Frontal cortex (tissue), 4 donors: Measurements from ENCODE around the gene GPR119. TPM values are rescaled to one million over a fixed set of nuclear protein-coding genes. Genes with fewer than 3 reads are reported as not detected.
"Not testable (repeated sequence)": the region's sequence is repeated elsewhere in the genome, so short reads cannot be mapped to it uniquely, and the experiment has no call there.

Experiments
- DNase-seq, 2 donors: peaks; one replicate each; pipeline ENCODE4 v3.0.0; 2012; ENCODE audit warnings: low spot score in 2 of 2
- FAIRE-seq: peaks from 2 replicates; lab custom pipeline; 2012; peaks lifted over from hg19 to GRCh38; lab: Jason Lieb, UNC
- total RNA-seq: library from RNA; depleted of rRNA; stranded (reverse); fragments of >200 nt; gene quantifications from one replicate; pipeline ENCODE4 v1.2.3, GENCODE V29; 2014
- donor health status: control.
- donor health status: control.
- donor health status: control.

GPR119 gene
- total RNA-seq: not detected

DNA sequence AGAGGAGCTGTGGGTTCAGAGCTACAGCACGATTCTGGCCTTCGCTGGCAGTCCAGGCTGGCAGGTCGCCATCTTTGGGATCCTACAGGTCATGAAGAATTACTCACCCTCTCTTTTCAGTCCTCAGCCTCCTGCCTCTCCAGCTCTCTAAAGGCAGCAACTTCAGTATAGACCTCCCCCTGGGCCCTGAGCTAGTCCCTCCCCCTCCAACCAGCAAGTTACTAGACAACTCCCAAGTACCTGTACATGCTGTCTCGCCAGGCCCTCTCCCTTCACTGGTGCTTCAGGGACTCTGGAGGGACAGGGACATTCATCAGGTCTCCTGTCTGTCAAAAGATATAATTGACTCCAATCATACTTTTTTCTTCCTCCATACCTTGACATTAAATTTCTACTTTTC, at the start of gene GPR119:
TSS of gene GPR119 (minus strand) at position 155 of the 400 bp plus-strand sequence. CDS start 227 bp downstream, outside the sequence.
- FAIRE-seq: no peak
- DNase-seq: no peak

DNA sequence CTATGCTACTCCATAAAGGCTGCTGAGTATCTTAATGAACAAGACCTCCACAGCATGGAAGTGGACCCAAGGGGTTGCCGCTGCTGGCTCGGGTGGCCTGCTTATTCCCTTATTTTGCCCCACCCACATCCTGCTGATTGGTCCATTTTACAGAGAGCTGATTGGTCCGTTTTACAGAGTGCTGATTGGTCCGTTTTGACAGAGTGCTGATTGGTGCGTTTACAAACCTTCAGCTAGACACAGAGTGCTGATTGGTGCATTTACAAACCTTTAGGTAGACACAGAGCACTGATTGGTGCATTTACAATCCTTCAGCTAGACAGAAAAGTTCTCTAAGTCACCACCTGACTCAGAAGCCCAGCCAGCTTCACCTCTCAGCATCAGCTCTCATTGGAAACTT, 43.8 kb upstream of the GPR119 start:
- FAIRE-seq: not testable (repeated sequence)

DNA sequence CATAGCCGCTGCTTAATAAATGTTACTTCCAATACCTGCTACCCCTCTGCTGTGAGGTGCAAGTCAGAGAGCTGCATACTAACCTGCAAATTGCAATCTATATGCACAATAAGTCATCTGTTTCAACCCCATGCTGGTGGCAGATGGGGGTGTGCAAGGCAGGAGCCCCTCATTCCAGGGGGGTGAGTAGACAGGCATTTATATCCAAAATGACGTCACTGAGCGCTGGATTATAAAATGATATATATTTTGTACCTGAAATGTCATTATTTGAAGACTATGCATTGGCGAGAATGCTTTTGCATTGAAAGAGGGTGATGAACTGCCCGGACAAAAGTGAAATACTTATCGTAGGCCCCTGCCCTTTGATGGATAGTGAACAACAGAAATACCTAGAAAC, 41.1 kb upstream of the GPR119 start:
- FAIRE-seq (no peak), DNase-seq (no peak)

More for the DNA sequence above, 43.8 kb upstream of the GPR119 start:
- not testable (repeated sequence) for DNase-seq

DNA sequence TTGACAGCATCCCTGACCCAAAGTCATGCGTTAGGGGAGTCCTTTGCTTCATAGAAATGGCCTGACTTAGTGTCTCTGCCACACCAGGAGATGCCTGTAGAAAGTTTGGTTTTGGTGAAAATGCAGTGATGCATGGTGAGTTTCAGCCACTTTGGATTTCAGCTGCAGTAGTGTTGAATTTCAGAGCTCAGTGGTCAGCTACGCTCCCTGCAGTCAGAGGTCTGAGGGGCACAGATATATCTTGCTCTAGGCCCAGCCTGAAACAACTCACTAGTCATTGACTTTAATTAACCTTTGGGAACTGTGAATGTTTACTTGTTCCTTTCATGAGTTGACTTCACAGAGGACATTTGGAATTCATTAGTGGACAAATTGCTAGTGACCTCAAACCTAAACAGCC, 33.8 kb upstream of the GPR119 start:
- DNase-seq (no peak), FAIRE-seq (no peak)

DNA sequence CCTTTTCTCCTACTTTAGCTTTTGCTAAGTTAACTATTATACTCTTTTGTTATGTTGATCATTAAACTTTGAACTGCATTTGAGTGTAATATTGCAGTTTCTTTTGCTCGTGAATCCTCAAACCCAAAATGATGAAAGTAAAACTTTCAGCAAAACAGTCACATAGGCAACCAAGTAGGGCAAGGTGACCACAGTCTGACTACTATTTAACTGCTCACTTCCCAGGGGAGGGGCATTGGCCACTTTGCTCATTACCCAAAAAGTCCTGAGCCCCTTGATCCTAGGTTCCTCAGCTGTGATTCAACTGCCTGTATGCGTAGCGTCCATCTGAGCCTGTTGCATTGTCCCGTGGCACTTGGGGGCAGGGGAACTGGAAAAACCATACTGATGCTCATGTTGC, 33.3 kb upstream of the GPR119 start:
- FAIRE-seq (no peak), DNase-seq (no peak)

DNA sequence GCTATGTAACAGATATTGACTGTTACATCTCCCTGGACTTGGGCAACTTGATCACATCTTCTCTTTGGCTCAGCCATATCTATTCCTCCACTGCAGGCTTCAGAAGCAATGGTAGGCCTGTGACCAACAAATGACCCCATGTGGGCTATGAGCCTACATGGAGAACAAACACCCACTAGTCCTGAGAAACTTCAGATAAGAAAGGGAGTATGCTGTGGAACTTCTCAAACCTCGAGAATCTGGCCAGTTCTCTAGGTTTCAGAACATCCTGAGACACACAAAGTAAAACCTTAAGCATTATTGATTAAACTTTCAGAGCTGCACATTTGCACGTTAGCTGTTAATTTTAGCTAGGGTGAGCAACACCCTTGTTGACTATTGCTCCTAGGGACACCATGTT, 32.6 kb upstream of the GPR119 start:
- FAIRE-seq (no peak), DNase-seq (no peak)

DNA sequence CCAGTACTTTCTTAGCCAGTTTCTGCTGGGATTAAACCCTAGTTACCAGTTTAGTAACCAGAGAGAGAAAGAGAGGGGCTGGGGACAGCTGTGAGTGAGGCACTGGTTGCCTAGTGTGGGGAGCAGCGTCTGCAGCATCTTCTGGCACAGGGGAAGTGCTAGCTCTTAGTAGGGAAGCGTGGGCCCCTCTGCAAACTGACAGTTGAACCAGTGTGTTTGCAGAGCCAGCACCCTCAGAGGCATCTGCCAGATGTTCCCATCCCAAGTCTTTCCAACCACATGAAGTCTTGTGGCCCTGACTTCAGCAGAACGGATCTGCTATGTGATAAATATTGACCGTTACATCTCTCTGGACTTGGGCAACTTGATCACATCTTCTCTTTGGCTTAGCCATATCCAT, 31.3 kb upstream of the GPR119 start:
- no peak for FAIRE-seq
- no peak for DNase-seq

DNA sequence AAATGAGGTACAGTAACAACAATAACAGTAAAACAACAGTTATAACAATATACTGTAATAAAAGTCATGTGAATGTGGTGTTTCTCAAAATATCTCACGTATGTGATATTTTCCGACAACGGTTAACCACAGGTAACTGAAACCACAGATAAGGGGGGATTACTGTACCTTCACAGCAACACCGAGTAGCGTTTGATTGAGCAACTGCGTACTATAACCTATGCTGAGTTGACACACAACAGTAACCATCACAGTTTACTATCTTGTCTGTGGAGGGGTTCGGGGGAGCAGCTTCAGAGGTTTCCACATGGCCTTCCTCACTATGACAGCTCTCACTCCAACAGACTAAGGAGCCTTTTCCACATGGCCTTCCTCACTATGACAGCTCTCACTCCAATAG, 29.7 kb upstream of the GPR119 start:
- DNase-seq: no peak
- FAIRE-seq: no peak

DNA sequence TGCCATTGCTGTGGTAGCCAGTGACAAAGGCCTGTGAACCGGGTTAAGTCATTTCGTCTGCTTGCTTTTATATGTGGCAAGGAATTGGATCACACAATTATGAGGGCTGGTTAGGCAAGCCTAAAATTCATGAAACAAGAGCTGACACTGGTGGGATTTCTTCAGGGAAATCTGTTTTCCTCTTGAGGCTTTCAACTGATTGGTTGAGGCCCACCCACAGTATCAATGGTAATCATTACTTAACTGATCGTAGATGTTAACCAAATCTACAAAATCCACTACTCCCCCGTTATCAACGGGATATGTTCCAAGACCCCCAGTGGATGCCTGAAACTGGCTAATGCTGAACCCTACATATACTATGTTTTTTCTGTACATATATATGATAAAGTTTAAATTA, 29.3 kb upstream of the GPR119 start:
- no peak for DNase-seq
- no peak for FAIRE-seq

DNA sequence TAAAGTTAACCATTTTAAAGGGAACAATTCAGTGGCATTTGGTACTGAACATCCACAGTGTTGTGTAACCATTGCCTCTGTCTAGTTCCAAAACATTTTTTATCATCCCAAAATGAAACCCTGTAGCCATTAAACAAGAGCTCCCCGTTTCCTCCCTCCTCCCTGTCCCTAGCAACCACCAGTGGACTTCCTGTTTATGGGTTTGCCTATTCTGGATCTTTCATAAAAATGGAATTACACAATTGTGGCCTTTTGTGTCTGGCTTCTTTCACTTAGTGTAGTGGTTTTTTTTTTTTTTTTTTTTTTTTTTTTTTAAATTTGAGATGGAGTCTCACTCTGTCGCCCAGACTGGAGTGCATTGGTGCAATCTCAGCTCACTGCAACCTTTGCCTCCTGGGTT, 27.9 kb upstream of the GPR119 start:
- DNase-seq (no peak), FAIRE-seq (no peak)

DNA sequence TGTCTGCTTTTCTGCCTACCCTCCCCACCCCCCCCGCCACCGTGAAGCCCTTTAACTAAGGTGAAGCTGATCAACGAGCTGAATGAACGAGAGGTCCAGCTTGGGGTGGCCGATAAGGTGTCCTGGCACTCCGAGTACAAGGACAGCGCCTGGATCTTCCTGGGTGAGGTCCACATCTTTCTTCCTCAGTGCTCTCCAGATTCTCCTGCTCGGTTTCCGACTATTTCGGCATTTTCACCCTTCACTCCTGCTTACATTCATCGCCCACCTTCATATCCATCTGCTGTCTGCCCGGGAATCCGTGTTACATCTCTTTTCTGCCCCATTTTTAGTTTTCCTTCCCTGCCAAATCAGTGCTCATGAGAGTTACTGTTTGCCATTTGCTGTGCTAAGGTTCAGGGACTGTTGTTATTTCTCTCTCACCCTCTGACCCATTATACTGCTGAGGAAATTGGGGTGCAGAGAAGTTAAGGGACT, 16.8 kb upstream of the GPR119 start:
- DNase-seq (no peak), FAIRE-seq (no peak)

DNA sequence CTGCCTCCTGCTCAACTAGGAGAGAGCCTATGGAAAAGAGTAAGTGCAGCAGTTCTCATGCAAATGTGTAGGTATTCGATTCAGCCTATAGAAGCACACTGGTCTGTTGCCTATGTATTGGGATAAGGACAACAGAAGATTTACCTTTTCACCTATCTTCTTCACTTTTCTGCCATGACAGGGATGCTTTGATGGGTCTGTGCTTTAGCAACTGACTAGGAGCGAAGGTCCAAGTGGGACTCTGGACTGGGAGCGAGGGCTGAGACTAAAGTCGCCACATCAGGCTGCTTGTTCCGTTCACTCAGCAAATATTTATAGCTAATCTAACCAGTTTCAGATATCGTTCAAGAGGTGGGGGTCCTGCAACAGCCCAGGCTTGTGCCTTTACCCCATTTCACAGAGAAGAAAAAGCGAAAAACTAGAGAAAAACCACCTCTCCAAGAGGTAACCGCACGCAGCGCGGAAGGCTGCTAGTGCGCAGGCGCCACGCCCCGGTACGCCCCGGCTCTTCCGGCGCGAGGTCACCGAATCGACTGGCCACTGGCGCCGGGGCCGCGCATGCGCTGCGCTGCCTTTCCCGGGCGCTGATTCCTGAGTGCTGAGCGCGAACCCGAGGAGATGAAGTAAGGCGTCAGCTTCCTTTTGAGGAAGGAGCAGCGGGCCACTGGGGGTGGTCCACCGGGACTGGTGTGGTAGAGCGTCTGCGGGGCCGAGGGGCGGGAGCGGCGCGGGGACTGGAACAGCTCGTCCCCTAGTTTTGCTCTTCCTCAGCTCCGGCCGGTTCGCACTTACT, 16.1 kb upstream of the GPR119 start, which contains the start of gene RBMX2:
TSS of gene RBMX2 (plus strand) at position 573 of the 793 bp plus-strand sequence. CDS start at position 619, 46 bp downstream.
- DNase-seq (peak; percentile 70 to 81), FAIRE-seq (no peak)

DNA sequence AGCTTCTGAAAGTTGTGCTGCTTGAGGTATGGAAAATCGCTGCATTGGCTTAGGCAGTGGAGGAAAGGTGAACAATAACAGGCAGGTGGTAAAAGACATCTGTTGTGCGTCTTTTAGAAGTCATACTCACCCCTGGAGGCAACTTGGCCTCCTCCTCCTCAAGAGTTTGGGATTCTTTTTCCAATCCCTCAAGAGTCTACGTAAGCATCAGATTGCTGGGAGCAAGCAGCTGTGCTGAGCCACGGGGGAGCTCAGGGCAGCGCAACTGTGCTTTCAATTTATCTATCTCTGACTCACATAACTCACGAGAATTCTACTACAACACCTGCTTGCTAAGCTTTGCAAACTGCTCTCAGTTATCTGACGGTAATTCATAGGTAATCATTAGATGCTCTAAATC, 9.9 kb upstream of the GPR119 start:
- no peak for FAIRE-seq
- no peak for DNase-seq

DNA sequence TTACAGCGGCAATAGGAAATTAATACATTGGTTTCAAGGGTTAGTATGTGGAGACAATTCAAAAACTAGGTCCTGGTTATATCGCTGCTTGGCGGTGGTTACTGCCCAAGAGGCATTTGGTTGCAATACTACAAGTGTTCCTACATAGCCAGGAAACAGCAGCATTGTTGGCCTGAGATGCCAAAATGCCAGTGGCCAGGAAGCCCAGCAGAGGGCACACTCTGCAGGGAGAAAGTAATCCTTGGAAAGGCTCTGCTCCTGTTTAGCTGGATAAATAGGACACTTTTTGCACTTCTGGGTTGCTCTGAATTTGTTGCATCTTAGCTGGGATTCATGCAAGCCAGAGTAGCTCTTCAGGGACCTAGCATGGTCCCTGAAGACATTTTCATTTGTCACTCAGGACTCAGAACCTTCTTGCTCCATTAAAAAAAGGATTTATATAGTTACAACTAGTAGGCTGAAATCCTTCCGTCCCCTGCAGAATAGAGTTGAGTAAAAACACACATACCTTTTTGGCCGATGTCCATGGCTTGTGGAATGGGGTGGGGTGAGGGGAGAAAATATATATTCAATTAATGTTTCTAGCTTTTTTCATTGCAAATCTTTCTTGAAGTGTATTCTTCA, 8.1 kb upstream of the GPR119 start:
- DNase-seq (peak; percentile 38 to 44), FAIRE-seq (no peak)

DNA sequence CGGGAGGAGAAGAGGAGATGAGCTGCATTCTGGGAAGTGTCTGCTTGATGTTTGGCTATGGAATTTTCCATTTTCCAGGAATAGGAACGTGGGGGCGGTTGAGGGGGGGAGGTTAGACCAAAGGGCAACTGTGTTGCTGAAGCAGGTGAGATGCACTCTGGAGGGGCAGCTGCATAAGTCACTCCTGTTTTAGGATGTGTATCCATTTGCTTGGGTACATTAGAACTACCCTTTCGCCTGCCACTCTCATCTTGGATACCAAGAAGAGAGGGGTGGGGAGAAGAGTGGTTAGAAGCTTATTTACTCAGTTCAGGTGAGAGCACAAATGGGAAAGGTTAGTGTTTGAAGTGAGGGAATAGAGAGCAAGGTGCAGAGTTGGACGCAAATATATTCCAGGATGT, 934 bp upstream of the GPR119 start:
- no peak for DNase-seq

DNA sequence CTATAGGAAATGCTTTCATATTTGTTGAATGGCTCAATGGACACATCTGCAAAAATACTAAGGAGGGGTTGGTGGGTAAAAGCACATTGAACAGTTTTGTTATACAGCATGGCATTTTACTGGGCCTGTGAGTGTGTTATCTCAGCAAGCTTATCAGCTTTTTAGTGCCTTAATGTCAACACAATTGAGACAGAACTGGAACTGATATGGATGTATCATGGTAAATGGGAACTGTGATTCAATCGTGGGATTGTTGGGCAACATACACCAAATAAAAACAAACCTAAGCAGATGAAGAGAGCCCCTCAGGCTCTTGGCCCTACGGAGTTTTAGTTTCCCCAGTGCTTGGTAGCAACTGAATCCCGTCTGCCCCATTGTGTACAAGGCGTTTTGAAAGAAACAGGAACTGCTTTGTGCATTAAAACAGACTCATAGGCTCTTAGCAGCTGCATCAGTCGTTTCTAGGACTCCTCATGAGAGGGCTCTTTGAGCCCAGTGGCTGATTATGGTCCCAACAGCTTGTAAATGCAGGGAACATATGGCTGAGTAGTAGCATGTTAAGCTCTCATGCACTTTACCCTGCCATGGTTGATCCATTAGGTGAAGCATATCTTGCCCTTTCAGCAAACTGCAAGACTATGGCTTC, 7.3 kb downstream of the GPR119 start:
- no peak for DNase-seq

More for the DNA sequence above, 934 bp upstream of the GPR119 start:
- no peak for FAIRE-seq

DNA sequence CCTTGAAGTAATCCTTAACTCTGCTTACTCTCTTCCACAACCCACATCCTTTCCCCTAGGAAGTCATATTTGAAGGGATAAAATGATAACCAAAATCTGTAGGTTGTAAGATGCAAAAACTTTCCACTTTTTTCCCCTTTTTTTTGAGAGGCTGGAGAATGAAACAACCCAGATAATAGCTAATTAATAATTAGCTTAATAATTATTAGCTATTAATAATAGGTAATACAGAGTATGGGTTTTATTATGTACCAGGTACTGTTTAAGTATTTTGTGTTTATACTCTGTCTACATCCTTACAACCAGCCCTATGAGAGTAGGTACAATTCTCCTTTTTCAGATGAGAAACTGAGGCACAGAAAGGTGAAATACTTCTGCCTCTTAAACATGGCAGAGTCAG, 9.4 kb downstream of the GPR119 start:
- no peak for DNase-seq
- FAIRE-seq: no peak

More for the DNA sequence above, 7.3 kb downstream of the GPR119 start:
- no peak for FAIRE-seq

DNA sequence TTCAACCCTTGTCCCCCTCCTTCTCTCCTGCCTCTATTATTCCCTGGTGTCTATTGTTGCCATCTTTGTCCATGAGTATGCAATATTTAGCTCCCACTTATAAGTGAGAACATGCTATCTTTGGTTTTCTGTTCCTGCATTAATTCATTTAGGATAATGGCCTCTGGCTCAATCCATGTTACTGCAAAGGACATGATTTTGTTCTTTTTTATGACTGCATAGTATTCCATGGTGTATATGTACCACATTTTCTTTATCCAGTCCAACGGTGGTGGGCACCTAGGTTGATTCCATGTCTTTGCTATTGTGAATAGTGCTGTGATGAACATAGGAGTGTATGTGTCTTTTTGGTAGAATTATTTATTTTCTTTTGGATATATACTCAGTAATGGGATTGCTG, 33.4 kb downstream of the GPR119 start:
- DNase-seq, FAIRE-seq: not testable (repeated sequence)

DNA sequence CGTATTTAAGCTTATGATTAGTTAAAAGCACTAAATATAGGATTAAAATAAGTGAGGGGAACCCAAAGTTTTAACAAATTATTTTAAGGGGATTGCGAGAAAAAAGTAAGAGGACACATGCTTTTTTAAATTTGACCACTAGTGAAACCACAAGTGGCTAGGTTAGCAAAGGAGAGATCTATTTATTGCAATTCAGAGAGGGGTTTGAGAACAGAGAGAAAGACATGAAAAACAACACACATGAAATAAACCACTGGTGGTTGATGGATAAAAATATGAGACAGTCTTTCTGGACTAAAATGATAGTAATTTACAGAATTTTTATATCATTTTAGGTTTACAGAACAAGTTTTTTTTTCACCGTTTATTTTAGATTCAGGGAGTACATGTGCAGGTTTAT, 33.9 kb downstream of the GPR119 start:
- no peak for DNase-seq
- FAIRE-seq: no peak

DNA sequence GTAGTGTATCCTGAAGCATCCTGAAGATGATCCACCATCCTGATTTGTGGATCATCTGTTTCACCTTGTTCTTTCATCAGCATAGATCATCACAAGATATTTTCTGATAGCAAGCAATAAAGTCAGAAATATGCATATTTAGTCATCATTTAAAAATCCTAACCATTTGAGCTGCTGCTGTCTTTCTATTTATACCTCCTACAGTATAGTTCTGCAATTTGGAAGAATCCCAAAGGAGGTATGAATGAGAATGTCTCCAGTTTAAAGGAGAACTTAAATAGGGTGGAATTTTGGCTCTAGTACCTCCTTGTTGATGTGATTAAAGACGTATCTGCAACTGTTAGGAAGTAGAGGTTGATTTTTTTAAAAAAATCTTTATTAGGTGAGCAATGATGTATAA, 38.2 kb downstream of the GPR119 start:
- FAIRE-seq (no peak), DNase-seq (no peak)

DNA sequence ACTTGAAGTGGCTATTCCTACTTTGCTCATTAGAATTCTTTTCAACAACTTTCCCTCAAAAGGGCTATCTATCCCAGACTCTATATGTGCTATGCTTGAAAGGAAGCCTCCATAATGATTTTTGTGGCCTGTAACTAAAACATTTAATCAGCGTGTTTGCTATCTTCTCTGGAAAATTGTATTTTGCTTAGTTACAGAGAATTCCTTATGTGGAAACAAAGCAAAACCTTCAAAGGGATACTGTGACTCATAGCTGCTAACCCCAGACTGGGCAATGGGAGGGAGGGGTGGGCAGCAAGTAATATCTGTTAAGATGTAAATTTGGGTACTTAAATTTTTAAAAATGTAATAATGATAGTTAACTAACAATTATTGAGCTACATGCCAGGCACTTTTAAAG, 42.1 kb downstream of the GPR119 start:
- DNase-seq: no peak
- FAIRE-seq: no peak
